Measurements from ENCODE around the gene SLIT3.

Gene SLIT3

GRCh38 chr5:168793841-168794837 lies 506.8 kb downstream of the SLIT3 start:
- no peak for DNase-seq (ENCODE audit: extremely low read depth, insufficient read length)
- H3K36me3 ChIP-seq (ENCODE audit: control insufficient read depth, insufficient read depth, low read length): no peaks in the 10 kb centered on the region
- no peaks in the 10 kb centered on the region; the same call in 1 of the 2 replicates for H3K27me3 ChIP-seq (replicated peaks; ENCODE audit: control insufficient read depth, insufficient read depth, low read length)
- TF ChIP-seq CTCF (IDR thresholded peaks at IDR 0.05; ENCODE audit: insufficient read depth, low read length, poor library complexity, severe bottlenecking): no peak
- no peak overlapping the region for H3K4me3 ChIP-seq (replicated peaks; ENCODE audit: low read depth, low read length)

- no peak for TF ChIP-seq CTCF (IDR thresholded peaks at IDR 0.05; ENCODE audit: insufficient read depth, low read length, poor library complexity, severe bottlenecking)
- no peak overlapping the region for H3K4me3 ChIP-seq (replicated peaks; ENCODE audit: low read depth, low read length)
- H3K36me3 ChIP-seq (ENCODE audit: control insufficient read depth, insufficient read depth, low read length): no peaks in the 10 kb centered on the region
- no peaks in the 10 kb centered on the region; the same call in 1 of the 2 replicates for H3K27me3 ChIP-seq (replicated peaks; ENCODE audit: control insufficient read depth, insufficient read depth, low read length)
- DNase-seq (ENCODE audit: extremely low read depth, insufficient read length): no peak
Observed at GRCh38 chr5:168792678-168793077, 508.3 kb downstream of the SLIT3 start.

- Histone ChIP-seq H3K36me3 (ENCODE audit: control insufficient read depth, insufficient read depth, low read length) (no peaks in the 10 kb centered on the region), H3K27me3 (replicated peaks; ENCODE audit: control insufficient read depth, insufficient read depth, low read length) (peaks cover 3% of the 10 kb centered on the region), H3K4me3 (replicated peaks; ENCODE audit: low read depth, low read length) (no peak overlapping the region)
- TF ChIP-seq CTCF (IDR thresholded peaks at IDR 0.05; ENCODE audit: insufficient read depth, low read length, poor library complexity, severe bottlenecking): no peak
- DNase-seq (ENCODE audit: extremely low read depth, insufficient read length): no peak
Observed at GRCh38 chr5:168790671-168791250, 510.2 kb downstream of the SLIT3 start.

GRCh38 chr5:168790002-168790635 lies 510.8 kb downstream of the SLIT3 start:
- H3K4me3 ChIP-seq (replicated peaks; ENCODE audit: low read depth, low read length): no peak overlapping the region
- DNase-seq (ENCODE audit: extremely low read depth, insufficient read length): no peak
- no peak for TF ChIP-seq CTCF (IDR thresholded peaks at IDR 0.05; ENCODE audit: insufficient read depth, low read length, poor library complexity, severe bottlenecking)
- H3K36me3 ChIP-seq (ENCODE audit: control insufficient read depth, insufficient read depth, low read length): no peaks in the 10 kb centered on the region
- peaks cover 3% of the 10 kb centered on the region for H3K27me3 ChIP-seq (replicated peaks; ENCODE audit: control insufficient read depth, insufficient read depth, low read length)

GRCh38 chr5:168788786-168789185 lies 512.2 kb downstream of the SLIT3 start:
- no peak overlapping the region for H3K4me3 ChIP-seq (replicated peaks; ENCODE audit: low read depth, low read length)
- TF ChIP-seq CTCF (IDR thresholded peaks at IDR 0.05; ENCODE audit: insufficient read depth, low read length, poor library complexity, severe bottlenecking): no peak
- H3K36me3 ChIP-seq (ENCODE audit: control insufficient read depth, insufficient read depth, low read length): no peaks in the 10 kb centered on the region
- peaks cover 3% of the 10 kb centered on the region for H3K27me3 ChIP-seq (replicated peaks; ENCODE audit: control insufficient read depth, insufficient read depth, low read length)
- DNase-seq (ENCODE audit: extremely low read depth, insufficient read length): no peak

Data from GM06990 (cell line).